Measurements from ENCODE around the gene C3orf18. TPM values are rescaled to one million over a fixed set of nuclear protein-coding genes. Genes with fewer than 3 reads are reported as not detected.

The C3orf18 gene
- total RNA-seq, 1 experiment from 2014 or later, result 10.1 TPM

- no peak for TF ChIP-seq EZH2phosphoT487 (IDR thresholded peaks at IDR 0.05; ENCODE audit: borderline replicate concordance)
These were observed 10.4 kb downstream of the C3orf18 start (continued) for GRCh38 chr3:50557106-50557505.

GRCh38 chr3:50554553-50554952 is 13.0 kb downstream of the C3orf18 start:
- no peak for ATAC-seq
- Histone ChIP-seq H3K27me3 (ENCODE audit: insufficient read depth, low read length) (no peaks in the 10 kb centered on the region), H3K9ac (ENCODE audit: low read length) (no peak overlapping the region), H3K27ac (ENCODE audit: low read depth, low read length) (no peak overlapping the region), H3K4me1 (ENCODE audit: control insufficient read depth in 1 of 2, insufficient read depth in 2 of 2, low read length in 2 of 2) (peaks cover 13 to 17% of the 10 kb centered on the region in 2 experiments), H3K79me2 (ENCODE audit: insufficient read depth, low read length) (no peaks in the 10 kb centered on the region), H3K4me2 (ENCODE audit: low read length) (no peak overlapping the region), H2AFZ (ENCODE audit: low read depth, low read length, poor library complexity, severe bottlenecking) (no peak overlapping the region), H4K20me1 (ENCODE audit: insufficient read depth) (no peaks in the 10 kb centered on the region), H3K9me3 (ENCODE audit: control insufficient read depth in 1 of 2, insufficient read depth in 1 of 2, low read depth in 1 of 2, low read length in 2 of 2) (no peaks in the 10 kb centered on the region), H3K9me2 (ENCODE audit: insufficient read depth) (no peaks in the 10 kb centered on the region), H3K36me3 (ENCODE audit: control insufficient read depth in 1 of 2, insufficient read depth in 2 of 2, low read length in 2 of 2) (no peaks in the 10 kb centered on the region), H3K4me3 (replicated peaks in 1 of 2; ENCODE audit: low read depth in 1 of 2, low read length in 2 of 2) (no peak overlapping the region)
- no TSS peak for BruUV-seq (replicated peaks)
- intact Hi-C loops (cut with micrococcal nuclease), result no loop called here
- POLR2A ChIA-PET, result no interaction called here
- TF ChIP-seq SIN3A (IDR thresholded peaks at IDR 0.05; ENCODE audit: low read depth) (no peak), YY1 (IDR thresholded peaks at IDR 0.05; ENCODE audit: extremely low read depth, insufficient replicate concordance, low read depth, low read length) (no peak), ATF3 (IDR thresholded peaks at IDR 0.05) (no peak), ZFX (IDR thresholded peaks at IDR 0.05) (no peak), SP1 (IDR thresholded peaks at IDR 0.05; ENCODE audit: low read depth) (no peak), JUND (IDR thresholded peaks at IDR 0.05) (no peak), SRF (IDR thresholded peaks at IDR 0.05; ENCODE audit: low read depth) (no peak)
- RAD21 ChIA-PET (ENCODE audit: low non-redundant PET in 1 of 2, low total read pairs in 2 of 2, uncharacterized antibody in 2 of 2, unreplicated experiment in 2 of 2), result no interaction called here
- DNase-seq (ENCODE audit: low read depth, low spot score), result no peak
- CTCF ChIA-PET, result no interaction called here

- no TSS peak for BruUV-seq (replicated peaks)
- H3K9ac ChIP-seq (ENCODE audit: low read length), result no peak overlapping the region
- ChIA-PET POLR2A (no interaction called here), RAD21 (ENCODE audit: low non-redundant PET in 1 of 2, low total read pairs in 2 of 2, uncharacterized antibody in 2 of 2, unreplicated experiment in 2 of 2) (no interaction called here), CTCF (interaction anchor here (1.3 kb wide), 1 partner anchor 8 kb away, joined by 3 read pairs; no protein-coding TSS in a partner anchor)
- H3K9me3 ChIP-seq (ENCODE audit: control insufficient read depth in 1 of 2, insufficient read depth in 1 of 2, low read depth in 1 of 2, low read length in 2 of 2), result no peaks in the 10 kb centered on the region
- intact Hi-C loops (cut with micrococcal nuclease), result no loop called here
- no peaks in the 10 kb centered on the region for H3K27me3 ChIP-seq (ENCODE audit: insufficient read depth, low read length)
- no peak overlapping the region for H3K4me2 ChIP-seq (ENCODE audit: low read length)
- no peak for ATAC-seq
- peaks cover 12 to 17% of the 10 kb centered on the region in 2 experiments for H3K4me1 ChIP-seq (ENCODE audit: control insufficient read depth in 1 of 2, insufficient read depth in 2 of 2, low read length in 2 of 2)
- H3K36me3 ChIP-seq (ENCODE audit: control insufficient read depth in 1 of 2, insufficient read depth in 2 of 2, low read length in 2 of 2), result no peaks in the 10 kb centered on the region
- H3K9me2 ChIP-seq (ENCODE audit: insufficient read depth), result no peaks in the 10 kb centered on the region
- H3K4me3 ChIP-seq (replicated peaks in 1 of 2; ENCODE audit: low read depth in 1 of 2, low read length in 2 of 2), result no peak overlapping the region
- DNase-seq (ENCODE audit: low read depth, low spot score), result no peak
- H3K79me2 ChIP-seq (ENCODE audit: insufficient read depth, low read length), result no peaks in the 10 kb centered on the region
- no peaks in the 10 kb centered on the region for H4K20me1 ChIP-seq (ENCODE audit: insufficient read depth)
- no peak overlapping the region for H2AFZ ChIP-seq (ENCODE audit: low read depth, low read length, poor library complexity, severe bottlenecking)
- no peak overlapping the region for H3K27ac ChIP-seq (ENCODE audit: low read depth, low read length)
- TF ChIP-seq ZBTB33 (IDR thresholded peaks at IDR 0.05; ENCODE audit: extremely low read depth, insufficient replicate concordance, low read length) (no peak), FOSL1 (IDR thresholded peaks at IDR 0.05; ENCODE audit: low read depth) (no peak), ATF3 (IDR thresholded peaks at IDR 0.05) (no peak), EZH2phosphoT487 (IDR thresholded peaks at IDR 0.05; ENCODE audit: borderline replicate concordance) (no peak), REST (IDR thresholded peaks at IDR 0.05; ENCODE audit: low read depth) (no peak), CEBPB (IDR thresholded peaks at IDR 0.05; ENCODE audit: low read depth) (no peak), MAX (IDR thresholded peaks at IDR 0.05) (no peak), EZH2 (IDR thresholded peaks at IDR 0.05) (no peak)
These were observed 14.9 kb downstream of the C3orf18 start for GRCh38 chr3:50552598-50552997.
